H7 (cell line): Measurements from ENCODE around the gene NRAP. TPM values are rescaled to one million over a fixed set of nuclear protein-coding genes. Genes with fewer than 3 reads are reported as not detected.
"Not testable (repeated sequence)": the region's sequence is repeated elsewhere in the genome, so short reads cannot be mapped to it uniquely, and the experiment has no call there.

Source experiments
- DNase-seq: peaks from one replicate; pipeline ENCODE4 v3.0.0; 2012
- H3K27me3 ChIP-seq: 2 replicates; pipeline ENCODE4 v1.6.0; 2011; ENCODE audit warnings: mild to moderate bottlenecking, low read length; ENCODE audit not compliant: control insufficient read depth, insufficient read depth
- H3K36me3 ChIP-seq: replicated peaks from 2 replicates; pipeline ENCODE4 v1.5.1; 2011; ENCODE audit warnings: low read length; ENCODE audit not compliant: control insufficient read depth, insufficient read depth
- H3K4me3 ChIP-seq: 2 replicates; pipeline ENCODE4 v1.5.1; 2011; ENCODE audit warnings: low read depth, mild to moderate bottlenecking, control low read depth, low read length, moderate library complexity; ENCODE audit not compliant: insufficient read depth
- total RNA-seq: library from RNA; depleted of rRNA; stranded (reverse); fragments of >200 nt; shearing (Covaris generic); gene quantifications from 2 replicates; pipeline ENCODE4 v1.2.3, GENCODE V29; 2014

Gene NRAP
- total RNA-seq, 1 experiment from 2014 or later, result 0.03 TPM

DNA sequence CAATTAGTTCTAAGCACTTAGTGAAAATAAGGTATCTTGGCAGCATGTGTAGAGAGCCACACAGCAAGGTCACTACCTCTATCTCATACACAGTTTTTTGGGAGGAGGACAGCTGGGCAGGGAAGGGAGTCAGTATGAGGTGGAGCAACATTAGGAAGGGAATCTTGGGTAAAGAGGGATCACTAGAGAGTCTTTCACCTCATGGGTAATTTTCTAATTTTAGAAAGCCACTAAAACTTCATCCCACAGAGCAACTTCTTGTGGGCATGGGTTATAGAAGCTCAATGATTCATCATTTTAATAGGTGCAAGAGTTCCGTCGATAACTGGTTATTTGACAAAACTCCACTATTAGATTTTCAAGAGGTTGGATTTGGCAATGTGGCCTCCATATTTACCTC, 2.5 kb downstream of the NRAP start:
- Histone ChIP-seq H3K27me3 (no peaks in the 10 kb centered on the region), H3K4me3 (no peak overlapping the region)
- no peak for DNase-seq

GRCh38 chr10:113657544-113657943, 6.3 kb downstream of the NRAP start:
- no peak for DNase-seq
- H3K36me3 ChIP-seq, result no peaks in the 10 kb centered on the region
- no peaks in the 10 kb centered on the region for H3K27me3 ChIP-seq

More for the DNA sequence above, 2.5 kb downstream of the NRAP start:
- no peaks in the 10 kb centered on the region for H3K36me3 ChIP-seq

DNA sequence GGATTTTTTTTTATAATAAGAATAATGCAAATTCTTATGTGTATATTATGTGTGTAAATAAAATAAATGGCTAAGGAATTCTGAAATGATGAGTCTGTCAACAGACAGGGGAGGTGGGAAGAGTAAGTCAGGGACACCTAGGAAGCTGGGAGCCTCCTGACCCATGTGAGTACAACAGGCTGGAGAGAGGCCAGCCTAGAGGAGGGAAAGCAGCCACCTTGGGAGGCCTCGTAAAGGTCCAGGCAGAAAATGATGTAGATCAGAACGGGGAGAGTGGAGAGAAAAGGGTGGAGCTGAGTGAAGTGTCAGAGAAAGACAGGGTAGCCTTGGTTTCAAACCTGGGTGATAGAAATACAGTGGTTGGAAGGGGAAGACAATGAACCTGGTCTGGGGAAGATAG, 6.9 kb downstream of the NRAP start:
- Histone ChIP-seq H3K36me3 (no peaks in the 10 kb centered on the region), H3K27me3 (no peaks in the 10 kb centered on the region), H3K4me3 (no peak overlapping the region)
- no peak for DNase-seq

More at GRCh38 chr10:113657544-113657943, 6.3 kb downstream of the NRAP start:
- no peak overlapping the region for H3K4me3 ChIP-seq

DNA sequence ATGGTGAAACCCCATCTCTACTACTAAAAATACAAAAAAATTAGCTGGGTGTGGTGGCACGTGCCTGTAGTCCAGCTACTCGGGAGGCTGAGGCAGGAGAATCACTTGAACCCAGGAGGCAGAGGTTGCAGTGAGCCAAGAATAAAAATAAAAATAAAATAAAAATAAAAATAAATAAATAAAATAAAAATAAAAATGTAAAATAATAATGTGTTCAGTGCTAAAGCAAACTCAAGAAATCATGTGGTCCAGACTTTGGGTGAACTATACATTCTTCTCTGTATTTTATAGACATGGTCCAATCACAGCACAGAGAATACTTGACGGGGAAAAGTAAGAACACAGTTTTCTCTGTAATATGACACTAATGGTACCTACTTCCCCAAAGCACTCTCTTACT, 11.4 kb downstream of the NRAP start:
- not testable (repeated sequence) for H3K4me3 ChIP-seq, H3K27me3 ChIP-seq, DNase-seq, H3K36me3 ChIP-seq

- Histone ChIP-seq H3K36me3 (no peaks in the 10 kb centered on the region), H3K27me3 (no peaks in the 10 kb centered on the region), H3K4me3 (no peak overlapping the region)
- no peak for DNase-seq
Measured at GRCh38 chr10:113651898-113652297, 11.9 kb downstream of the NRAP start.

GRCh38 chr10:113651021-113651420, 12.8 kb downstream of the NRAP start:
- no peak overlapping the region for H3K4me3 ChIP-seq
- no peak for DNase-seq
- H3K27me3 ChIP-seq, result no peaks in the 10 kb centered on the region
- H3K36me3 ChIP-seq, result no peaks in the 10 kb centered on the region

GRCh38 chr10:113650172-113650571, 13.7 kb downstream of the NRAP start:
- no peaks in the 10 kb centered on the region for H3K27me3 ChIP-seq

DNA sequence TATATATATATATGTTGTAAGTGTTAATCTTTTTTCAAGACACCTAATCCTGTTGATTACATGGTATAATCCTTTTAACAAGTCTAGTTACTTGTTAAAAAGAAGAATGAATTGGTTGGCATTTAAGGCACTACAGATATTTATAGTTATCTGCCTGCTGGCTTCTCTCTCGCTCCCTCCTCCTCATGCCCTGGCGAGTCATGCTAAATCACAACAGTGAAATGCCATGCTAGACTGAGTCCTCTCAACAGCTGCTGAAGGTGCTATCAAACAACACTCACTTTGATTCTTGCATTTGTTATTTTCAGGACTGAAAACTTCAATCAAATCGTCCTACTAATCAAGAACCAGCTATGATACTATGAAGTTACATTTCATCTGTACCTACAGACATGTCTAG, 15.4 kb downstream of the NRAP start:
- Histone ChIP-seq H3K36me3 (no peaks in the 10 kb centered on the region), H3K4me3 (no peak overlapping the region), H3K27me3 (no peaks in the 10 kb centered on the region)
- no peak for DNase-seq

More at GRCh38 chr10:113650172-113650571, 13.7 kb downstream of the NRAP start:
- Histone ChIP-seq H3K4me3 (no peak overlapping the region), H3K36me3 (no peaks in the 10 kb centered on the region)
- DNase-seq, result no peak

- Histone ChIP-seq H3K4me3 (no peak overlapping the region), H3K36me3 (no peaks in the 10 kb centered on the region)
Measured at GRCh38 chr10:113647812-113648211, 16.0 kb downstream of the NRAP start.

DNA sequence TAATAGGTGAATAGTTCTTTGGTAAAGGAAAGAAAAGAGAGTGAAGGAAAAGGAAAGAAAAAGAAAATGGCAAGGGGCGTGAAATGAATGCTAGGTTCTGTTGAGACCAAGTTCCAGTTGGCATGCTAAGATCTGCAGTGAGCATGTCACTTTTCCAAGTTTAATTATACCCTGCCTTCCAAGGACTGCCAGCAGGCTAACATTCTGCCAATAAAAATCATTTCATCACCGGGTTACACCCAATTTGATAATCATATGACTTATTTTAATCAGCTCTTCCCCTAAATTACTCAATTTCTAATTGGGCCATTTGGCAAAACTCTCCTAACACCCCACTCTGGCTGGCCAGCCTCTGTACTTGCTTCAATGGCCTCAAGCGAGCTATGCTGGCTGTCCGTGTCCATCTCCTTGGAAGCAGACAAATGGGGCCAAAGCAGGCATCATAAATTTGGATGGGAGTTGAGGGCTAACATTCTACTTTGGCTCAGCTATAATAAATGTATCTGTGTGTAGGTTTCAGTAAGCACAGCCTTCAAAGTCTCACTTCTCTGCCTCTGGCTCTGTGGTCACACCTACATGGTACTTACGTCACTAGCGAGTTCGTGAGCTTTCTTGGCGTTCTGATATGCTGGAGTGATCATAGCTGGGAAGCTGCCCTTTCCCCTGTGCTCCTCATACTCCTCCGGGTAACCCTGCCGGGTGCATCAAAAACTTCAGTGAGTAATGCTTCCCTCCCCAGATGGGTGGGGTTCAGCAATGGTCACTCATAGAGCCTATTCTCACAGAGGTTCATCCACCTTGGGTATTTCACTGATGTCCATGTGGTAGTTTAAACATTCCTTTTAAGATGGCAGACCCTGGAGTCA, 17.3 kb downstream of the NRAP start:
- DNase-seq, result no peak
- Histone ChIP-seq H3K36me3 (no peaks in the 10 kb centered on the region), H3K27me3 (no peaks in the 10 kb centered on the region), H3K4me3 (no peak overlapping the region)

More at GRCh38 chr10:113647812-113648211, 16.0 kb downstream of the NRAP start:
- no peak for DNase-seq
- no peaks in the 10 kb centered on the region for H3K27me3 ChIP-seq

DNA sequence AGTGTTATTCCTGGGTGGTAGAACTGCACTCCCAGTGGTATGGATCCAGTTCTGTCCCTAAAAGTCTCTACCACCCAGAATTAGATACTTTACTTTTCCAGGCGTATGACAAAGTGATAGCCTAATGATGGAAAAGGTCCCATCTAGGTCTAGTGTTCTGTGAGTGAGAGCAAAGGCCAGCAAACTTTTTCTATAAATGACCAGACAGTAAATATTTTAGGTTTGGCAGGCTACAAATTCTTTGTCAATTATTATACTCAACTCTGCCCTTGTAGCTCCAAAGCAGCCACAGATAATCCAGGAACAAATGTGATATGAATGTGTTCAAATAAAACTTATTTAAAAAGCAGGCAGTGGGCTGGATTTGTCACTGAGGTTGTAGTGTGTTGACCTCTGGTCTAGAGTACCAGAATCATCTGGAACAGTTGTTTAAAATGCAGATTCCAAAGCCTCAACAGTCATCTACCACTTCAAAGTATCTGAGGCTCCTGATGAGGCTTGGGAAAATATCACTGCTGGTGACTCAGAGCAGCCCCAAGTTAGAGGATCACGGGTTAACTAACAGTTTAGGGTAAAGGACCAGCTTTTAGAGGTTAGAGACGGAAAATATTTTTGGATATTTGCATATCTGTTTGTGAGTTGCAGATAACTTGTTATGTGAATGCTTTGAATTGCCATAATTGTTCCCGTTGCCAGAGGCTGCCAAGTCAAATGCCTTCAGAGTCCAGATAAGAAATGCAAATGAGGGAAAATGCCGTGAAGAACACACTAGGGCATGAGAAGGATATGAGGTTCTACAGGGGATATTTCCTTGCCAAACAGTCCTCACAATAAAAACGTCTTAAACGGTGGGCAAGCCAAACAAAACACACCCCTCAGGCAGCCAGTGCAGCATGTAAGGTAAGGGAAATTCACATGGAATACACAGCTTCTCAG, 19.4 kb downstream of the NRAP start:
- Histone ChIP-seq H3K4me3 (no peak overlapping the region), H3K27me3 (no peaks in the 10 kb centered on the region), H3K36me3 (no peaks in the 10 kb centered on the region)
- DNase-seq, result no peak

DNA sequence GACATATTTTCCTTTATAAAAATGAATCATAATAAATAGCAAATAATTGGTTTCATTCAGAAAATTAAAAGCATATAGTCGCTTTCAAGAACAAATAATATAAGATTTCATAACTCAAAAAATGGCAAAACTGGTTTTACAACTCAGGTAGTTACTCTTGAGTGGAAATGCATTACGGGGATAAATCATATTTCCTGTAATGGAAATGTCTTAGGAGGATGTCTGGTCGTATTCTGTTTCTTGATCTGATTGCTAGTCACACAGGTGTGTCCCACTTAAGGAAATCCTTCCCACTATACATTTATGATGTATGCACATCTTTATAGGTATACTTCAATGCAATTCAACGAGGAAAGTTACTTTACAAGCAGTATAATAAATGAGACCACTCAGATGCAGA, 20.7 kb downstream of the NRAP start:
- H3K27me3 ChIP-seq, result no peaks in the 10 kb centered on the region
- no peak for DNase-seq
- no peaks in the 10 kb centered on the region for H3K36me3 ChIP-seq
- H3K4me3 ChIP-seq, result no peak overlapping the region

GRCh38 chr10:113641702-113642101, 22.1 kb downstream of the NRAP start:
- Histone ChIP-seq H3K4me3 (no peak overlapping the region), H3K27me3 (no peaks in the 10 kb centered on the region), H3K36me3 (no peaks in the 10 kb centered on the region)
- no peak for DNase-seq

GRCh38 chr10:113639966-113640365, 23.9 kb downstream of the NRAP start:
- H3K4me3 ChIP-seq, result no peak overlapping the region
- H3K27me3 ChIP-seq, result no peaks in the 10 kb centered on the region
- H3K36me3 ChIP-seq, result no peaks in the 10 kb centered on the region
- no peak for DNase-seq
